SK-N-MC (cell line): ENCODE results near the gene PSMD13.

Source experiments
- EZH2 ChIP-seq: fragments of 200-600 bp; sonication (generic); IDR thresholded peaks from one replicate; pipeline ENCODE4 v1.6.1; 2017; ENCODE audit warnings: antibody characterized with exemption
- POLR2AphosphoS5 ChIP-seq: IDR thresholded peaks from 2 replicates; pipeline ENCODE4 v1.6.1; 2012; ENCODE audit warnings: mild to moderate bottlenecking, low read depth, low read length, borderline replicate concordance

GRCh38 chr11:207208-207862, 29.4 kb upstream of the PSMD13 start, which contains the start of the genes BET1L and RIC8A:
- TF ChIP-seq EZH2 (no peak), POLR2AphosphoS5 (peak; percentile 87)
